ENCODE results near the gene OR5H1. TPM values are rescaled to one million over a fixed set of nuclear protein-coding genes. Genes with fewer than 3 reads are reported as not detected.

OR5H1 gene
- total RNA-seq, 1 donor from 2014 or later: not detected

Other genes with a start within 250 kb of the OR5H1 start
- 20.7 and 27.0 TPM in 2 replicates for gene RIOX2, start 158.3 kb upstream of the OR5H1 start, total RNA-seq
- not detected in 2 replicates for gene GABRR3, start 95.4 kb upstream of the OR5H1 start, total RNA-seq
- not detected in 2 replicates for gene OR5AC2, start 43.5 kb upstream of the OR5H1 start, total RNA-seq
- gene OR5H14, start 16.8 kb downstream of the OR5H1 start, total RNA-seq: not detected in 2 replicates
- not detected in 2 replicates for gene OR5H15, start 36.0 kb downstream of the OR5H1 start, total RNA-seq
- not detected in 2 replicates for gene OR5H6, start 133.5 kb downstream of the OR5H1 start, total RNA-seq
- not detected in 2 replicates for gene OR5H2, start 151.8 kb downstream of the OR5H1 start, total RNA-seq
- gene OR5K4, start 223.1 kb downstream of the OR5H1 start, total RNA-seq: not detected in 2 replicates